Activated naive CD4-positive, alpha-beta T cell treated with anti-CD3 and anti-CD28 coated beads, Interleukin-2, amount 10 ng/mL, durations not matched to agents 5 hours and 36 hours (primary cell): ENCODE data around the gene VLDLR. TPM values are rescaled to one million over a fixed set of nuclear protein-coding genes. Genes with fewer than 3 reads are reported as not detected.

Source experiments
- total RNA-seq, 2 experiments: library from RNA; stranded (reverse); gene quantifications; one replicate each; pipeline ENCODE4 v1.2.3, GENCODE V29; 2021

Gene VLDLR
- total RNA-seq: 1 to 10 TPM; 5.2 TPM

GRCh38 chr9:2621722-2622460, at the start of gene VLDLR:
Gene VLDLR (plus strand): TSS chr9:2621787. CDS start chr9:2622190, 403 bp downstream.

Other genes starting within 250 kb of the VLDLR start
- gene KCNV2, start 95.7 kb downstream of the VLDLR start, total RNA-seq: not detected
- 10 to 100 TPM; 40.1 to 40.7 TPM for gene PUM3, start 222.3 kb downstream of the VLDLR start, total RNA-seq